T1000 (cell line): ENCODE data around the gene USP35.
"Not testable (repeated sequence)": the region's sequence is repeated elsewhere in the genome, so short reads cannot be mapped to it uniquely, and the experiment has no call there.

ENCODE experiments used
- DNase-seq: peaks from one replicate; lab custom pipeline; 2025; ENCODE audit warnings: mixed read lengths; lab: John Stamatoyannopoulos, UW

USP35 gene

GRCh38 chr11:78168539-78169477, 19.9 kb upstream of the USP35 start:
- DNase-seq, result no peak

GRCh38 chr11:78170413-78170812, 18.3 kb upstream of the USP35 start:
- DNase-seq, result no peak

- DNase-seq, result no peak
These were observed 17.7 kb upstream of the USP35 start for GRCh38 chr11:78170874-78171549.

- DNase-seq, result no peak
These were observed 16.8 kb upstream of the USP35 start for GRCh38 chr11:78171951-78172350.

- DNase-seq, result not testable (repeated sequence)
These were observed 12.9 kb upstream of the USP35 start for GRCh38 chr11:78175862-78176261.

GRCh38 chr11:78176605-78177141, 12.0 kb upstream of the USP35 start:
- DNase-seq, result no peak

GRCh38 chr11:78177216-78177615, 11.5 kb upstream of the USP35 start:
- DNase-seq, result no peak

- no peak for DNase-seq
These were observed 9.2 kb upstream of the USP35 start for GRCh38 chr11:78179459-78180071.

- DNase-seq, result no peak
These were observed 8.0 kb upstream of the USP35 start for GRCh38 chr11:78180751-78181150.

- DNase-seq, result no peak
These were observed 7.5 kb upstream of the USP35 start for GRCh38 chr11:78181185-78181584.

- no peak for DNase-seq
These were observed 1.1 kb upstream of the USP35 start for GRCh38 chr11:78187366-78188285.

GRCh38 chr11:78189174-78189724, 530 bp downstream of the USP35 start:
- DNase-seq, result no peak

- no peak for DNase-seq
These were observed 1.1 kb downstream of the USP35 start for GRCh38 chr11:78189851-78190250.

- no peak for DNase-seq
These were observed 1.7 kb downstream of the USP35 start for GRCh38 chr11:78190374-78190773.

GRCh38 chr11:78190871-78191538, 2.3 kb downstream of the USP35 start:
- no peak for DNase-seq

GRCh38 chr11:78192223-78192719, 3.6 kb downstream of the USP35 start:
- no peak for DNase-seq

- DNase-seq, result no peak
These were observed 4.2 kb downstream of the USP35 start for GRCh38 chr11:78192911-78193351.

- DNase-seq, result no peak
These were observed 5.1 kb downstream of the USP35 start for GRCh38 chr11:78193806-78194205.

GRCh38 chr11:78194490-78194889, 5.8 kb downstream of the USP35 start:
- DNase-seq, result no peak

- DNase-seq, result no peak
These were observed 7.3 kb downstream of the USP35 start for GRCh38 chr11:78195917-78196560.
